ENCODE results near the gene ZNF275. TPM values are rescaled to one million over a fixed set of nuclear protein-coding genes. Genes with fewer than 3 reads are reported as not detected.

The ZNF275 gene
- total RNA-seq, 1 experiment from 2014 or later, result 2.9 TPM

- no peak for DNase-seq (ENCODE audit: low spot score)
- in situ Hi-C loops (cut with HindIII; ENCODE audit: low sequenced_read_pairs), result no loop called here
These were observed 66.5 kb downstream of the ZNF275 start for GRCh38 chrX:153400146-153401132.

DNA sequence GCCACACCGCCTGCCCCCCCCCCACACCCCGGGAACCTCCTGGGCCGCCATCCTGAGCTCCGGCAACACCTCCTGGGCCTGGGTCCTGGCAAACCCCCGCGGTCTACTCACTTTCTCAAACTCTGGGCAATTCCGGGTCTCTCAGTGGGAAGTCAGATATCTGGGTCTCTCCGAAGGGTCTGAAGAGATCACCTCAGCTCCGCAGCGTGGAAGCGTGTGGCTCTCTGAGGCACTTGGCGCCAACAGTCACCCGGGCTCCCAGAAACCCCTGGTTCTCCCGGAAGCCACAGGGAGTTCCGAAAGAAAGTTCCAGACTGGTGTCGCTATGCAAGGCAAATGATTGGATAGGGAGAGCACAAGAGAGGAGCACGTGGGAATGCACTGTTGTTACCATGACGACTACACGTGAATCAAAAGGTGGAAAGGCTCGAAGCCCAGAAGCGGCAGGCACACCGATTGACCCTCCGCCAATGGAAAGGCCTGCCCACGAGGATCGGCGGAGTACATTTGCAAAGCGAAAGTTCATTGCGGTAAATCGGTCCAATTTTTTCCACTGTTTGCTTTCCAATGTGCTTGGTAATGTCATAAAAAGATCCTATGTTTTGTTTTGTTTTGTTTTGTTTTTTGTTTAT lies 67.3 kb downstream of the ZNF275 start, which contains the start of gene PNMA6E:
Gene PNMA6E, minus strand, starts transcription at position 218 of the 632 bp plus-strand sequence. CDS start 2,501 bp downstream, outside the sequence.
- no peak for DNase-seq (ENCODE audit: low spot score)
- in situ Hi-C loops (cut with HindIII; ENCODE audit: low sequenced_read_pairs), result no loop called here

Other genes with a start within 250 kb of the ZNF275 start
- not detected in 2 replicates for gene MAGEA1, start 154.9 kb upstream of the ZNF275 start, total RNA-seq (2014; rRNA removed; shearing (Covaris generic))
- 0.03 TPM in 1 of 2 replicates, not detected in the other for gene PNMA6F, start 12.4 kb upstream of the ZNF275 start, total RNA-seq (2014; rRNA removed; shearing (Covaris generic))
- not detected in 2 replicates for gene PNMA6E, start 67.2 kb downstream of the ZNF275 start, total RNA-seq (2014; rRNA removed; shearing (Covaris generic))
- not detected in 2 replicates for gene ZFP92, start 77.3 kb downstream of the ZNF275 start, total RNA-seq (2014; rRNA removed; shearing (Covaris generic))
- gene TREX2, start 111.9 kb downstream of the ZNF275 start, total RNA-seq (2014; rRNA removed; shearing (Covaris generic)), result not detected in 2 replicates
- gene HAUS7, start 136.4 kb downstream of the ZNF275 start, total RNA-seq (2014; rRNA removed; shearing (Covaris generic)), result 50.8 and 63.6 TPM in 2 replicates
- gene BGN, start 160.8 kb downstream of the ZNF275 start, total RNA-seq (2014; rRNA removed; shearing (Covaris generic)), result not detected in 2 replicates
- gene ATP2B3, start 183.5 kb downstream of the ZNF275 start, total RNA-seq (2014; rRNA removed; shearing (Covaris generic)), result not detected in 2 replicates

Measured in G401 (cell line).